Chondrocyte (in vitro differentiated cells): ENCODE data around the gene SLC35A4. TPM values are rescaled to one million over a fixed set of nuclear protein-coding genes. Genes with fewer than 3 reads are reported as not detected.

Experiments
- DNase-seq: peaks from one replicate; pipeline ENCODE4 v3.0.0; 2021; ENCODE audit warnings: mixed read lengths, low spot score
- H3K27ac Mint-ChIP-seq: one replicate; pipeline ENCODE4 v1.8.0; 2021; ENCODE audit warnings: mild to moderate bottlenecking, moderate library complexity, mixed read lengths; ENCODE audit not compliant: unreplicated experiment
- H3K27me3 Mint-ChIP-seq: 2 replicates; pipeline ENCODE4 v1.8.0; 2021; ENCODE audit warnings: low read depth, mixed read lengths
- H3K36me3 Mint-ChIP-seq: 2 replicates; pipeline ENCODE4 v1.8.0; 2021; ENCODE audit warnings: low read depth, mixed read lengths
- H3K4me1 Mint-ChIP-seq: 2 replicates; pipeline ENCODE4 v1.8.0; 2021; ENCODE audit warnings: low read depth, mild to moderate bottlenecking, mixed read lengths
- H3K4me3 Mint-ChIP-seq: one replicate; pipeline ENCODE4 v1.8.0; 2021; ENCODE audit warnings: mild to moderate bottlenecking, moderate library complexity, mixed read lengths; ENCODE audit not compliant: unreplicated experiment
- H3K9me3 Mint-ChIP-seq: 2 replicates; pipeline ENCODE4 v1.8.0; 2021; ENCODE audit warnings: low read depth, mixed read lengths
- CTCF ChIP-seq: fragments of 200-600 bp; sonication (generic); IDR thresholded peaks from 2 replicates; pipeline ENCODE4 v1.5.0; 2021; ENCODE audit warnings: antibody characterized with exemption, mild to moderate bottlenecking, moderate library complexity
- total RNA-seq: library from RNA; stranded (reverse); gene quantifications from 3 replicates; pipeline ENCODE4 v1.2.1, GENCODE V29; 2021

Gene SLC35A4
- total RNA-seq, 1 donor from 2014 or later, result 79.2 TPM

GRCh38 chr5:140549237-140550144, 15.1 kb upstream of the SLC35A4 start:
- peaks cover 20% of the 10 kb centered on the region for H3K36me3 Mint-ChIP-seq
- peaks cover 56% of the 10 kb centered on the region for H3K4me1 Mint-ChIP-seq
- H3K27ac Mint-ChIP-seq, result peak overlapping the region; percentile 97
- no peak for TF ChIP-seq CTCF
- H3K9me3 Mint-ChIP-seq, result no peaks in the 10 kb centered on the region
- no peak for DNase-seq
- H3K27me3 Mint-ChIP-seq, result no peaks in the 10 kb centered on the region
- H3K4me3 Mint-ChIP-seq, result no peak overlapping the region

GRCh38 chr5:140550147-140551079, 14.2 kb upstream of the SLC35A4 start:
- peak overlapping the region; percentile 97 for H3K27ac Mint-ChIP-seq
- no peaks in the 10 kb centered on the region for H3K27me3 Mint-ChIP-seq
- DNase-seq, result no peak

GRCh38 chr5:140551872-140552271, 12.8 kb upstream of the SLC35A4 start:
- H3K27ac Mint-ChIP-seq, result no peak overlapping the region
- H3K27me3 Mint-ChIP-seq, result no peaks in the 10 kb centered on the region
- peaks cover 16% of the 10 kb centered on the region for H3K36me3 Mint-ChIP-seq
- H3K4me3 Mint-ChIP-seq, result no peak overlapping the region
- no peak for DNase-seq
- no peak for TF ChIP-seq CTCF
- peaks cover 71% of the 10 kb centered on the region for H3K4me1 Mint-ChIP-seq
- no peaks in the 10 kb centered on the region for H3K9me3 Mint-ChIP-seq

More at GRCh38 chr5:140550147-140551079, 14.2 kb upstream of the SLC35A4 start:
- Mint-ChIP-seq H3K9me3 (no peaks in the 10 kb centered on the region), H3K4me3 (no peak overlapping the region), H3K36me3 (peaks cover 16% of the 10 kb centered on the region), H3K4me1 (peaks cover 65% of the 10 kb centered on the region)
- TF ChIP-seq CTCF, result no peak

GRCh38 chr5:140553657-140554056, 11.0 kb upstream of the SLC35A4 start:
- H3K9me3 Mint-ChIP-seq, result no peaks in the 10 kb centered on the region
- no peak for TF ChIP-seq CTCF
- H3K27me3 Mint-ChIP-seq, result no peaks in the 10 kb centered on the region
- no peak overlapping the region for H3K4me3 Mint-ChIP-seq
- peaks cover 16% of the 10 kb centered on the region for H3K36me3 Mint-ChIP-seq
- peaks cover 64% of the 10 kb centered on the region for H3K4me1 Mint-ChIP-seq
- H3K27ac Mint-ChIP-seq, result peak overlapping the region; percentile 99
- no peak for DNase-seq

- Mint-ChIP-seq H3K36me3 (peaks cover 16% of the 10 kb centered on the region), H3K4me3 (no peak overlapping the region), H3K9me3 (no peaks in the 10 kb centered on the region), H3K27me3 (no peaks in the 10 kb centered on the region), H3K4me1 (peaks cover 57% of the 10 kb centered on the region), H3K27ac (peak overlapping the region; percentile 99)
- TF ChIP-seq CTCF, result no peak
- no peak for DNase-seq
Measured at GRCh38 chr5:140554454-140554853, 10.2 kb upstream of the SLC35A4 start.
